H1 (cell line): ENCODE data around the gene GOLGA8J. TPM values are rescaled to one million over a fixed set of nuclear protein-coding genes. Genes with fewer than 3 reads are reported as not detected.

Source experiments
- CTCF ChIA-PET: fragments of 300-600 bp; sonication (Branson Sonifier 250); formaldehyde crosslinking; loops from one replicate; lab custom pipeline; 2021; ENCODE audit not compliant: partially characterized antibody; lab: Charles Lee
- POLR2A ChIA-PET: fragments of 300-600 bp; sonication (Branson Sonifier 250); formaldehyde crosslinking; loops from one replicate; lab custom pipeline; 2021; ENCODE audit warnings: inconsistent platforms; ENCODE audit not compliant: partially characterized antibody; lab: Charles Lee
- DNase-seq, 2 experiments: peaks; one replicate each; pipeline versions ENCODE4 v3.0.0 to v3.0.0-alpha.2; 2010 to 2022; ENCODE audit warnings: low spot score in 2 of 2, low read depth in 1 of 2, mixed read lengths in 1 of 2
- FAIRE-seq: peaks from 2 replicates; lab custom pipeline; 2011; peaks lifted over from hg19 to GRCh38; lab: Jason Lieb, UNC
- H2AFZ ChIP-seq: 2 replicates; pipeline ENCODE4 v1.8.1; 2012; ENCODE audit warnings: low read length, inconsistent platforms
- H2AK5ac ChIP-seq: 2 replicates; pipeline ENCODE4 v1.6.1; 2013; ENCODE audit warnings: low read depth, low read length
- H2BK120ac ChIP-seq: replicated peaks from 2 replicates; pipeline ENCODE3; 2013; ENCODE audit warnings: low read depth, low read length, inconsistent platforms
- H2BK12ac ChIP-seq: 2 replicates; pipeline ENCODE4 v1.6.1; 2013; ENCODE audit warnings: low read depth, low read length
- H2BK15ac ChIP-seq: 2 replicates; pipeline ENCODE4 v1.6.1; 2013; ENCODE audit warnings: low read length
- H2BK20ac ChIP-seq: 2 replicates; pipeline ENCODE4 v1.6.1; 2013; ENCODE audit warnings: low read length
- H2BK5ac ChIP-seq: 2 replicates; pipeline ENCODE4 v1.6.1; 2013; ENCODE audit warnings: low read depth, low read length
- H3K14ac ChIP-seq: 2 replicates; pipeline ENCODE4 v1.6.1; 2013; ENCODE audit warnings: inconsistent platforms; ENCODE audit not compliant: insufficient read length
- H3K18ac ChIP-seq: 2 replicates; pipeline ENCODE4 v1.6.1; 2013; ENCODE audit warnings: low read length; ENCODE audit errors: extremely low read depth
- H3K23ac ChIP-seq: 2 replicates; pipeline ENCODE4 v1.6.1; 2013; ENCODE audit warnings: inconsistent platforms; ENCODE audit not compliant: insufficient read length
- H3K23me2 ChIP-seq: 2 replicates; pipeline ENCODE4 v1.6.1; 2013; ENCODE audit warnings: low read depth, low read length
- H3K27ac ChIP-seq: 2 replicates; pipeline ENCODE4 v1.6.1; 2011; ENCODE audit warnings: low read depth, low read length, inconsistent platforms
- H3K27me3 ChIP-seq, 4 experiments: replicated peaks in 1 of 4; 1 replicate in 1 of 4; 2 replicates in 3 of 4; pipeline versions ENCODE4 v1.6.1 to v1.8.1; 2011 to 2013; ENCODE audit warnings: low read length in 3 of 4, mild to moderate bottlenecking in 3 of 4, inconsistent platforms in 2 of 4, mixed read lengths in 2 of 4, moderate library complexity in 1 of 4; ENCODE audit not compliant: control insufficient read depth in 3 of 4, insufficient read depth in 3 of 4; ENCODE audit errors: extremely low read depth in 1 of 4
- H3K36me3 ChIP-seq, 4 experiments: 2 replicates each; pipeline versions ENCODE4 v1.6.1 to v1.8.1; 2011 to 2013; ENCODE audit warnings: mild to moderate bottlenecking in 4 of 4, low read length in 3 of 4, moderate library complexity in 2 of 4, control low read depth in 1 of 4, inconsistent platforms in 1 of 4; ENCODE audit not compliant: insufficient read depth in 4 of 4, control insufficient read depth in 2 of 4
- H3K4ac ChIP-seq: replicated peaks from 2 replicates; pipeline ENCODE3; 2013; ENCODE audit warnings: low read length, low read depth, mixed read lengths, inconsistent platforms; ENCODE audit not compliant: insufficient read length
- H3K4me1 ChIP-seq, 4 experiments: replicated peaks in 1 of 4; 1 replicate in 1 of 4; 2 replicates in 3 of 4; pipeline versions ENCODE4 v1.6.1 to v1.8.1; 2011 to 2013; ENCODE audit warnings: low read length in 3 of 4, inconsistent platforms in 2 of 4, mixed read lengths in 1 of 4; ENCODE audit not compliant: insufficient read depth in 4 of 4, control insufficient read depth in 3 of 4
- H3K4me2 ChIP-seq, 2 experiments: 2 replicates each; pipeline versions ENCODE4 v1.6.1 to v1.8.1; 2011 to 2013; ENCODE audit warnings: low read depth in 2 of 2, low read length in 2 of 2, control low read depth in 1 of 2, inconsistent platforms in 1 of 2, mild to moderate bottlenecking in 1 of 2; ENCODE audit not compliant: insufficient read depth in 1 of 2
- H3K4me3 ChIP-seq, 4 experiments: fragments of 200-600, 300-600 bp in 1 of 4; sonication (generic), shearing (Covaris generic), sonication (Bioruptor Twin) in 1 of 4; 2 replicates each; pipeline versions ENCODE4 v1.5.1 to v1.8.1; 2011 to 2016; ENCODE audit warnings: low read length in 4 of 4, low read depth in 3 of 4, control low read depth in 2 of 4, inconsistent platforms in 2 of 4, mild to moderate bottlenecking in 2 of 4, mixed read lengths in 1 of 4, moderate library complexity in 1 of 4; ENCODE audit not compliant: insufficient read depth in 2 of 4; ENCODE audit errors: extremely low read depth in 1 of 4
- H3K56ac ChIP-seq: replicated peaks from 2 replicates; pipeline ENCODE3; 2013; ENCODE audit warnings: low read depth, mild to moderate bottlenecking, mixed read lengths, low read length, inconsistent platforms; ENCODE audit not compliant: insufficient read length
- H3K79me1 ChIP-seq: 2 replicates; pipeline ENCODE4 v1.6.1; 2013; ENCODE audit warnings: low read depth, low read length, control low read depth
- H3K79me2 ChIP-seq, 2 experiments: 2 replicates each; pipeline versions ENCODE4 v1.6.1 to v1.8.1; 2012 to 2013; ENCODE audit warnings: low read length in 2 of 2, mild to moderate bottlenecking in 2 of 2, inconsistent platforms in 1 of 2; ENCODE audit not compliant: insufficient read depth in 2 of 2, control insufficient read depth in 1 of 2
- H3K9ac ChIP-seq, 4 experiments: replicated peaks in 1 of 4; 1 replicate in 1 of 4; 2 replicates in 3 of 4; pipeline versions ENCODE4 v1.6.1 to v1.8.1; 2011 to 2013; ENCODE audit warnings: low read depth in 3 of 4, low read length in 3 of 4, control low read depth in 2 of 4, mild to moderate bottlenecking in 2 of 4, moderate library complexity in 2 of 4, inconsistent platforms in 1 of 4; ENCODE audit errors: extremely low read depth in 1 of 4
- H3K9me3 ChIP-seq, 2 experiments: 2 replicates each; pipeline versions ENCODE4 v1.6.1 to v1.8.1; 2012 to 2013; ENCODE audit warnings: mild to moderate bottlenecking in 2 of 2, moderate library complexity in 2 of 2, control low read depth in 1 of 2, inconsistent platforms in 1 of 2, low read depth in 1 of 2, low read length in 1 of 2, mixed read lengths in 1 of 2; ENCODE audit not compliant: insufficient read depth in 2 of 2
- H4K20me1 ChIP-seq, 2 experiments: replicated peaks in 1 of 2; 2 replicates each; pipeline versions ENCODE3 to v1.8.1; 2011 to 2013; ENCODE audit warnings: inconsistent platforms in 2 of 2, low read length in 2 of 2, mild to moderate bottlenecking in 1 of 2; ENCODE audit not compliant: insufficient read depth in 2 of 2, control insufficient read depth in 1 of 2
- H4K5ac ChIP-seq: 2 replicates; pipeline ENCODE4 v1.6.1; 2013; ENCODE audit warnings: low read length, low read depth, mixed read lengths, inconsistent platforms; ENCODE audit not compliant: insufficient read length
- H4K8ac ChIP-seq: 2 replicates; pipeline ENCODE4 v1.8.0; 2013; ENCODE audit warnings: mild to moderate bottlenecking, moderate library complexity, low read length, inconsistent platforms; ENCODE audit not compliant: insufficient read depth; ENCODE audit errors: extremely low read depth
- H4K91ac ChIP-seq: replicated peaks from 2 replicates; pipeline ENCODE3; 2013; ENCODE audit warnings: low read length, mixed read lengths, inconsistent platforms; ENCODE audit not compliant: insufficient read length
- BACH1 ChIP-seq: IDR thresholded peaks from 2 replicates; pipeline ENCODE4 v1.6.1; 2012; ENCODE audit warnings: low read length, improper control_type of control experiment
- CHD1 ChIP-seq: IDR thresholded peaks from 2 replicates; pipeline ENCODE4 v1.6.1; 2012; ENCODE audit warnings: low read depth, low read length, improper control_type of control experiment
- CHD2 ChIP-seq: IDR thresholded peaks from 2 replicates; pipeline ENCODE4 v1.6.1; 2012; ENCODE audit warnings: low read length, improper control_type of control experiment
- KDM1A ChIP-seq: fragments of 200-600, 300-600 bp; sonication (generic); IDR thresholded peaks from 2 replicates; pipeline ENCODE4 v1.7.1; 2016; ENCODE audit warnings: mild to moderate bottlenecking, low read length, borderline replicate concordance
- NANOG ChIP-seq: IDR thresholded peaks from 2 replicates; pipeline ENCODE4 v1.6.1; 2011; ENCODE audit warnings: low read length, low read depth, mild to moderate bottlenecking, inconsistent platforms; ENCODE audit not compliant: insufficient read depth, poor library complexity, severe bottlenecking
- POLR2AphosphoS5 ChIP-seq: IDR thresholded peaks from 2 replicates; pipeline ENCODE4 v1.6.1; 2011; ENCODE audit warnings: low read depth, low read length
- SIN3A ChIP-seq, 2 experiments: IDR thresholded peaks in 1 of 2; conservative IDR thresholded peaks in 1 of 2; 2 replicates each; pipeline ENCODE4 v1.6.1; 2011 to 2012; ENCODE audit warnings: low read length in 2 of 2, improper control_type of control experiment in 1 of 2, low read depth in 1 of 2, mild to moderate bottlenecking in 1 of 2
- SUZ12 ChIP-seq: fragments of 200-600 bp; sonication (generic); IDR thresholded peaks from 2 replicates; pipeline ENCODE4 v1.6.1; 2012; ENCODE audit warnings: mild to moderate bottlenecking, inconsistent platforms, low read length, moderate library complexity, mixed read lengths
- WGBS, 2 experiments: shearing (Covaris generic) in 1 of 2; methylation state at CpG; one replicate each; pipeline versions ENCODE4 v1.1.6 to v1.1.7; 2013 to 2015; ENCODE audit warnings: low lambda C conversion rate in 2 of 2, mixed read lengths in 2 of 2, inconsistent platforms in 1 of 2, low coverage in 1 of 2, missing lambda C conversion rate in 1 of 2; ENCODE audit not compliant: insufficient replicate concordance in 2 of 2, insufficient coverage in 1 of 2, insufficient read length in 1 of 2; ENCODE audit errors: extremely low coverage in 1 of 2, missing lambda C conversion rate in 1 of 2; 5-methylcytosine and 5-hydroxymethylcytosine counted together
- polyA plus RNA-seq, 7 experiments: library from polyadenylated mRNA; depleted of rRNA in 3 of 7; stranded (reverse) in 5 of 7; unstranded in 2 of 7; fragments of >200 nt in 5 of 7; fragments of 200-250 nt in 2 of 7; gene quantifications; 1 replicate in 5 of 7; 2 replicates in 1 of 7; 4 replicates in 1 of 7; pipeline versions ENCODE4 v1.2.1 to v1.2.3, GENCODE V29; 2011 to 2013; ENCODE audit warnings: missing spikeins in 2 of 7, mixed read lengths in 2 of 7
- total RNA-seq: library from RNA; stranded (reverse); fragmentation: NEBNext Ultra II Directional; extraction: Animal tissue kit (Norgen Biotek cat#: 25700); gene quantifications from 2 replicates; pipeline ENCODE4 v1.2.1, GENCODE V29; 2021

Gene GOLGA8J
- total and polyA plus RNA-seq, 2 of the 8 experiments (the other 6 are each of a cell fraction or from before 2014, with no cell fraction given), result not detected

DNA sequence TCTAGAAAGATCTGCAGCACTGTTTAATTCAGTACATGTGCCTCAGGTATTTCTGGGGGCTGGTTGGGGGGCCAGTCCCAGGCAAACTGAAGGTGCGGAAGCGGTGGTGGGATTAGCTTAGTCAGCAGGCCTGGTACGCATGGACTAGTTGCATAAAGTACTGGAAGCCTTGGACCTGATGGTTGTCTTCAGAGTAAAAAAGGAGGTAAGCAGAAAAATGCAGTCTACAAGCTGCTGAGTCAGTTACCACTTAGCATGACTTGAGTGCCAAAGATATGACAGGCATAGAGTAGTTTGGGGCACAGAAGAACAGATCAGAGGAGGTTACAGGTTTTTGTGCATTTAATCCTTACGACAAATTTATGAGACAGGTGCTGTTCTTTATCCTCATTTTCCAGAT is 19.9 kb upstream of the GOLGA8J start:
- no peak overlapping the region for H3K56ac ChIP-seq
- ChIA-PET CTCF (interaction anchor here (1.4 to 2.4 kb wide), 2 partner anchors 12 to 78 kb away, joined by 3 to 9 read pairs; no protein-coding TSS in a partner anchor), POLR2A (no interaction called here)
- no peaks in the 10 kb centered on the region for H3K4me1 ChIP-seq
- peak overlapping the region; percentile 33 for H3K23ac ChIP-seq
- no peaks in the 10 kb centered on the region for H3K79me2 ChIP-seq
- H3K4me2 ChIP-seq, result no peak overlapping the region
- no peak overlapping the region for H2AK5ac ChIP-seq
- H2BK5ac ChIP-seq, result no peak overlapping the region
- H4K20me1 ChIP-seq, result no peaks in the 10 kb centered on the region
- no peaks in the 10 kb centered on the region for H3K9me3 ChIP-seq
- DNase-seq, result no peak
- WGBS, 2 experiments, result 94% methylated on average over 4 of the region's 4 CpGs; no CpG with 5 or more reads in 1 of the 2 experiments
- H4K5ac ChIP-seq, result no peak overlapping the region
- no peak overlapping the region for H3K18ac ChIP-seq
- H2BK12ac ChIP-seq, result no peak overlapping the region
- FAIRE-seq, result no peak
- H3K36me3 ChIP-seq, result no peaks in the 10 kb centered on the region
- 0 out of 2 replicates have a peak overlapping the region, but pooled peaks have one; percentile 21 for H2AFZ ChIP-seq
- H3K4me3 ChIP-seq, result no peak overlapping the region
- TF ChIP-seq NANOG, result no peak
- TF ChIP-seq SUZ12, result no peak
- TF ChIP-seq KDM1A, result no peak
- no peak for TF ChIP-seq SIN3A (conservative IDR thresholded peaks at IDR 0.05 in 1 of 2, IDR thresholded peaks at IDR 0.05 in 1 of 2; ENCODE audit: low read depth in 1 of 2, low read length in 2 of 2)
- TF ChIP-seq CHD2, result no peak
- no peak for TF ChIP-seq BACH1
- no peak for TF ChIP-seq POLR2AphosphoS5
- TF ChIP-seq CHD1, result no peak
- H2BK20ac ChIP-seq, result no peak overlapping the region
- H4K91ac ChIP-seq, result no peak overlapping the region
- no peak overlapping the region for H3K4ac ChIP-seq
- no peak overlapping the region for H2BK120ac ChIP-seq
- H3K23me2 ChIP-seq, result no peaks in the 10 kb centered on the region
- H3K27ac ChIP-seq, result no peak overlapping the region
- no peak overlapping the region for H2BK15ac ChIP-seq
- H3K27me3 ChIP-seq, result no peaks in the 10 kb centered on the region
- no peaks in the 10 kb centered on the region for H3K79me1 ChIP-seq
- H3K14ac ChIP-seq, result no peak overlapping the region
- no peak overlapping the region for H4K8ac ChIP-seq
- no peak overlapping the region for H3K9ac ChIP-seq
